Heart right ventricle (tissue), 16 donors: ENCODE results near the gene PRM1. TPM values are rescaled to one million over a fixed set of nuclear protein-coding genes. Genes with fewer than 3 reads are reported as not detected.
A peak's percentile ranks its signal among the peaks of the same experiment; 100 is the strongest.

Experiments used
- ATAC-seq, 8 donors: fragments of 200-7000 bp; cut with Tn5 transposase; one replicate each; pipeline ENCODE4 v1.9.1; 2020; ENCODE audit warnings: mild to moderate bottlenecking in 8 of 8, moderate library complexity in 8 of 8, moderate number of reproducible peaks in 1 of 8
- DNase-seq, 2 donors: peaks; one replicate each; pipeline ENCODE4 v3.0.0-alpha.2; 2020
- H3K27ac ChIP-seq, 10 donors: fragments of 200-600 bp; sonication (generic) in 2 of 10; one replicate each; pipeline versions ENCODE4 v1.5.0 to v1.8.0; 2020 to 2022; ENCODE audit warnings: mild to moderate bottlenecking in 3 of 10
- H3K27me3 ChIP-seq, 7 donors: fragments of 200-600 bp; one replicate each; pipeline ENCODE4 v1.8.0; 2021 to 2022; ENCODE audit warnings: mild to moderate bottlenecking in 2 of 7
- H3K36me3 ChIP-seq, 9 donors: fragments of 200-600 bp; sonication (generic) in 1 of 9; one replicate each; pipeline versions ENCODE4 v1.5.0 to v1.8.0; 2020 to 2022; ENCODE audit warnings: mild to moderate bottlenecking in 2 of 9
- H3K4me1 ChIP-seq, 9 donors: fragments of 200-600 bp; sonication (generic) in 1 of 9; one replicate each; pipeline versions ENCODE4 v1.5.0 to v1.8.0; 2020 to 2022; ENCODE audit warnings: mild to moderate bottlenecking in 4 of 9
- H3K4me3 ChIP-seq, 10 donors: fragments of 200-600 bp; sonication (generic) in 2 of 10; one replicate each; pipeline versions ENCODE4 v1.5.0 to v1.8.0; 2020 to 2022; ENCODE audit warnings: mild to moderate bottlenecking in 7 of 10, moderate library complexity in 2 of 10
- H3K9me3 ChIP-seq, 11 donors: fragments of 200-600 bp in 10 of 11; sonication (generic) in 2 of 11; one replicate each; pipeline versions ENCODE4 v1.5.0 to v1.8.0; 2013 to 2022; ENCODE audit warnings: mild to moderate bottlenecking in 2 of 11, control low read depth in 1 of 11, moderate library complexity in 1 of 11
- WGBS, 2 donors: extraction: QIAGEN DNeasy Blood & Tissue Kit; methylation state at CpG; one replicate each; pipeline ENCODE4 v1.1.7; 2013; ENCODE audit warnings: inconsistent platforms in 1 of 2; 5-methylcytosine and 5-hydroxymethylcytosine counted together
- intact Hi-C, 10 donors: fragments of 100-400 bp; cut with DNase I; formaldehyde crosslinking; loops; one replicate each; pipeline versions ENCODE4 v1.11.1 to v1.14.2; 2022
- polyA plus RNA-seq, 2 donors: library from polyadenylated mRNA; stranded (reverse); fragments of 200-250 nt; gene quantifications; one replicate each; pipeline ENCODE4 v1.2.3, GENCODE V29; 2013
- total RNA-seq, 10 donors: library from RNA; stranded (reverse); fragmentation: NEBNext Ultra II Directional in 3 of 10; extraction: Animal tissue kit (Norgen Biotek cat#: 25700) in 3 of 10; gene quantifications; one replicate each; pipeline versions ENCODE4 v1.2.1 to v1.2.4, GENCODE V29; 2021 to 2023
- TF ChIP-seq, protein P1 (sequence below), 9 donors: fragments of 200-600 bp; sonication (generic) in 2 of 9; IDR thresholded peaks; one replicate each; pipeline versions ENCODE4 v1.5.0 to v1.8.0; 2021 to 2022; ENCODE audit warnings: antibody characterized with exemption in 9 of 9, mild to moderate bottlenecking in 5 of 9, moderate library complexity in 1 of 9
- donor health status: Arrhythmogenic right ventricular cardiomyopathy.
- donor health status: ischemic (EF 13 %, LVEDD 7.1; RV severe dilation, severe dysfunction).
- donor health status: healthy with polysubstance abuse.
- donor health status: DM: no; HTN: yes; CAD: no.
- donor health status: DM: no; HTN: no; CAD: no.
- donor health status: ischemic (EF 25% LVEDD 6.9; RV normal size, moderate dysfunction).
- donor health status: ischemic (EF 25% LVEDD 5.7; RV mildly dilated, moderate dysfunction).
- donor health status: healthy.
- donor health status: DM: yes; HTN: yes; CAD: no.
- donor health status: Ischemic cardiomyopathy.
- donor health status: ischemic (EF 35%, LVEDD 5.7; RV mildly dilated, moderate dysfunction).
- donor health status: nonischemic (EF 11% LVEDD 7.7; RV severe dilation, severe dysfunction).
- donor health status: DM: yes; HTN: yes; CAD: no.
- donor health status: PGD.
- donor health status: ischemic (EF 29% LVEDD 5.4; RV normal size, mild dysfunction).
- donor health status: nonischemic (EF 23%, LVEDD 6.1; RV moderate dilation, normal function).

The PRM1 gene
- total and polyA plus RNA-seq, 12 donors = not detected

DNA sequence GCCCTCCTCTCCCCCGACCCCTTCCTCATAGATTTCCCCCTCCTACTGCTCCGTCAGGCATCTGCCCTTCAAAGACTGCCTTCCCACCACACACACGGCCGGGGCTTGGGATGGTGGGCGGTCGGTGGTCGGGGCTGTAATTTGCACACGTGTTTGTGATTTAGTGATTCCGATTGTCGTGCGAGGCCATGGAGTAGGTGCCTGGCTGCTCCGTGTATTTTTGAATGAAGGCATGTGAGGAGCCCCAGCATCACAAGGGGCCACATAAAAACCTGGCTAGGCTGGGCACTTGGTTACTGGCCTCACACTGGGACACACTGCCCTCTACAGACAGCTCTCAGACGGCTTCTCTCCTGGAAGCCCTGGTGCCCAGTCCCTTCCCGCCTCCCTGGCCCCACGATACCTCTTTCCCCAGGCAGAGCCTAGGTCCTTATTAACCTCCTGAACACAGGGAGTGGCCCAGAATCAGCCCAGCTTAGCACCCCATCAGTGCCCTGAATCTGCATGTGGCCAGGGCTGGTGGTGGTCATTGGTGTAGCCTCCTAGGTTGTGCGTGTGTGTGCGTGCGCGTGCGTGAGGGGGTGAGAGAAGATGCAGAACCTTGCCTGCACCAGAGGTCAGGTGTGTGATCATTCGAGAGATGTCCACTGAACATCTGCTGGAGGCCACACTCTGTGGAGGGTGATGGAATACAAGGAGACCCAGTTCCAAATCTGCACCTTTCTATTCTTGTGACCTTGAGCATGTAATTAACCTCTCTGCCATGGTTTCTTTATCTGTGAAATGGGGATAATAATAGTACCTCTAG is 23.8 kb downstream of the PRM1 start:
- Histone ChIP-seq H3K4me3 (peak overlapping the region; percentile 42 to 93 (median 82)), H3K9me3 (no peaks in the 10 kb centered on the region), H3K27ac (peak overlapping the region in 9 of 10 donors; percentile 92 to 100 (median 97)), H3K27me3 (no peaks in the 10 kb centered on the region), H3K4me1 (peaks cover 15 to 57% (median 34%) of the 10 kb centered on the region in 9 donors), H3K36me3 (peaks cover 0 to 30% (median 0%) of the 10 kb centered on the region in 9 donors)
- DNase-seq (peak; percentile 61 to 80), ATAC-seq (peak; percentile 56 to 86 (median 80))
- WGBS, 2 donors = 24 to 27% methylated on average over 21 of the region's 21 CpGs
- TF ChIP-seq, protein P1, sequence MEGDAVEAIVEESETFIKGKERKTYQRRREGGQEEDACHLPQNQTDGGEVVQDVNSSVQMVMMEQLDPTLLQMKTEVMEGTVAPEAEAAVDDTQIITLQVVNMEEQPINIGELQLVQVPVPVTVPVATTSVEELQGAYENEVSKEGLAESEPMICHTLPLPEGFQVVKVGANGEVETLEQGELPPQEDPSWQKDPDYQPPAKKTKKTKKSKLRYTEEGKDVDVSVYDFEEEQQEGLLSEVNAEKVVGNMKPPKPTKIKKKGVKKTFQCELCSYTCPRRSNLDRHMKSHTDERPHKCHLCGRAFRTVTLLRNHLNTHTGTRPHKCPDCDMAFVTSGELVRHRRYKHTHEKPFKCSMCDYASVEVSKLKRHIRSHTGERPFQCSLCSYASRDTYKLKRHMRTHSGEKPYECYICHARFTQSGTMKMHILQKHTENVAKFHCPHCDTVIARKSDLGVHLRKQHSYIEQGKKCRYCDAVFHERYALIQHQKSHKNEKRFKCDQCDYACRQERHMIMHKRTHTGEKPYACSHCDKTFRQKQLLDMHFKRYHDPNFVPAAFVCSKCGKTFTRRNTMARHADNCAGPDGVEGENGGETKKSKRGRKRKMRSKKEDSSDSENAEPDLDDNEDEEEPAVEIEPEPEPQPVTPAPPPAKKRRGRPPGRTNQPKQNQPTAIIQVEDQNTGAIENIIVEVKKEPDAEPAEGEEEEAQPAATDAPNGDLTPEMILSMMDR (IDR thresholded peaks at IDR 0.05) = peak; percentile 64 to 85 (median 76)
- intact Hi-C loops = loop anchor here (1.0 to 10.0 kb wide), 17 partner anchors 93 to 293 kb away; no protein-coding TSS in a partner anchor

DNA sequence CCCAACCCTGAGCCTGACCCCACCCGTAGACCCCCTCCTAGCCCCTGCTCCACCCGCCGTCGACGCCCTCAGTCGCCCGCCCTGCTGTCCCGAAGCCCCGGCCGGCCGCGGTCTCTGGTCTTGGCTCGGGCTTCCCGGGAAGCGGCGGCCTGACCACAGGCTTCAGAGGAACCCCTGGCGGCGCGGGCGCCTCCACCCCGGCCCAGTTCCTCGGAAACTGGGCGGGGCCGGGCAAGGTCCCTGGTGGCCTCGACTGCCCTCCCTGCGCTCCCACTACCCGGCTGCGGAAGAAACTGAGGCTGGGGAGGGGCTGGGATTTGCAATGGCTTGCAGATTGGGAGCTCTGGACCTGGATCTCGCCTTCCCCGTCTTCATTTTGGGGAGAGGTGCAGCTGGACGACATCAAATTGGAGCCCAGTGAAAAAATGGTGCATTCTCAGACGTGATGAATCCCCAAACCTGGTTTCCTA is 24.4 kb downstream of the PRM1 start:
- H3K27me3 ChIP-seq = no peaks in the 10 kb centered on the region
- H3K36me3 ChIP-seq = peaks cover 0 to 34% (median 0%) of the 10 kb centered on the region in 9 donors
- H3K4me1 ChIP-seq = peaks cover 15 to 63% (median 34%) of the 10 kb centered on the region in 9 donors
- ATAC-seq (peak; percentile 36 to 78 (median 61)), DNase-seq (peak; percentile 63 to 76)
- H3K27ac ChIP-seq = peak overlapping the region; percentile 92 to 100 (median 98)
- intact Hi-C loops = loop anchor here (1.0 to 10.0 kb wide), 17 partner anchors 94 to 292 kb away; no protein-coding TSS in a partner anchor
- 1% methylated on average over 32 of the region's 32 CpGs for WGBS, 2 donors
- TF ChIP-seq, protein P1 (IDR thresholded peaks at IDR 0.05) = no peak
- no peaks in the 10 kb centered on the region for H3K9me3 ChIP-seq
- H3K4me3 ChIP-seq = peak overlapping the region; percentile 42 to 93 (median 82)

DNA sequence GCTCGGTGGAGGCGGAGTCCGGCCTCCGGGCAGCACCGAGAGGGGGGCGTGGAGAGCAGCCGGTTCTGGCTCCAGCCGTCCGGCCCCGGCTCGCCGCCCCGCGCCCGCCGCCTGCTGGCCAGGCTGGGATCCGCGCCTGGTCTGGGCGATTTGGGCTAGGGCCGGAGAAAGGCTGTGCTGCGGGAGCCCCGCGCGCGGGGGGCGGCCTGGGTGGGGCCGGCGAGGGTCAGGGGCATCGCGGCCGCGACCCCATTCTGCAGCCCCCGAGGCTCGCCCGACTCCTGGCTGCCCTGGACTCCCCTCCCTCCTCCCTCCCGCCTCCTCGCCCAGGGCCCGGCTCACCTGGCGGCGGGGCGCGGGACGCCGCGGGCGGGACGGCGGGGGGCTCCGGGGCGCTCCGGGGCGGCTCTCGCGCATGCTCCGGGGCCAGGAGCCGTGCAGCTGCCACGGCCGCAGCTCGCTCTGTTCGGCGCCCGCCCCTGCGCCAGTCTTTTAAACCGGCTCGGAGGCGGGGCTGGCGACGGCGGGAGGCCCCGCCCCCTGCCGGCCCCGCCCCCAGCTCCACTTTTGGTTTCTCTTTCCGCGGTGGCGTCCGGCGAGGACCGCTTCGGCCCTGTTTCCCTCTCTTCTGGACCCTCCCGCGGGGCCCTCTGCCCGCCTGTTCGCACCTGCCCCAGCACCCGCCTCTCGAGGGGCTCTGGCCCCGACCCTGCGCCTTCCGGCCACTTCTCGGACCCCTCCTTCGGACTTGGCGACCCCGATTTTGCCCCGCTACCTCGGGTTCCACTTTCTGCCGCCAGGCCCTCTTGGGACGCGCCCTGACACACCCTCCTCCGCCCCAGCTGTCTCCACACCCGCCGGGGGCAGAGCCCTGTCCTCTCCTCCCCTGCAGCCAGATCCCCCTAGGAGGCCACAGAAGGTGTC is 25.1 kb downstream of the PRM1 start, which contains the start of gene SOCS1:
SOCS1 (minus strand) TSS at position 468 of the 924 bp plus-strand sequence. CDS start 726 bp downstream, outside the sequence.
- peaks cover 0 to 37% (median 0%) of the 10 kb centered on the region in 9 donors for H3K36me3 ChIP-seq
- WGBS, 2 donors = 0% methylated on average over 80 to 98 of the region's 100 CpGs
- no peaks in the 10 kb centered on the region for H3K9me3 ChIP-seq
- no peaks in the 10 kb centered on the region for H3K27me3 ChIP-seq
- peaks cover 15 to 66% (median 34%) of the 10 kb centered on the region in 9 donors for H3K4me1 ChIP-seq
- peak; percentile 77 to 90 (median 84) for ATAC-seq
- peak; percentile 84 to 88 for DNase-seq
- peak within 1 kb of the TSS; percentile 42 to 93 (median 82) for H3K4me3 ChIP-seq
- H3K27ac ChIP-seq = peak within 1 kb of the TSS; percentile 92 to 100 (median 98)
- intact Hi-C loops = loop anchor here (2.0 to 10.0 kb wide), 15 partner anchors 95 to 291 kb away; no protein-coding TSS in a partner anchor
- TF ChIP-seq, protein P1 (IDR thresholded peaks at IDR 0.05) = peak in 8 of 9 donors; percentile 68 to 96 (median 92)
